Muscle layer of duodenum (tissue), 2 donors: ENCODE data around the gene TMEM121.

Source experiments
- H3K27ac ChIP-seq: one replicate; pipeline ENCODE4 v1.7.0; 2013; ENCODE audit warnings: mild to moderate bottlenecking, low read length
- H3K27me3 ChIP-seq: one replicate; pipeline ENCODE4 v1.7.0; 2013; ENCODE audit warnings: low read depth, mild to moderate bottlenecking, control low read depth, low read length
- H3K36me3 ChIP-seq, 2 donors: one replicate each; pipeline ENCODE4 v1.7.0; 2013; ENCODE audit warnings: low read length in 2 of 2, control low read depth in 1 of 2, mild to moderate bottlenecking in 1 of 2; ENCODE audit not compliant: insufficient read depth in 2 of 2, control insufficient read depth in 1 of 2
- H3K4me1 ChIP-seq, 2 donors: one replicate each; pipeline ENCODE4 v1.7.0; 2013; ENCODE audit warnings: low read length in 2 of 2, mild to moderate bottlenecking in 2 of 2, control low read depth in 1 of 2, moderate library complexity in 1 of 2; ENCODE audit not compliant: insufficient read depth in 2 of 2, control insufficient read depth in 1 of 2
- H3K4me3 ChIP-seq, 2 donors: one replicate each; pipeline ENCODE4 v1.7.0; 2013; ENCODE audit warnings: low read length in 2 of 2, low read depth in 1 of 2, mild to moderate bottlenecking in 1 of 2
- H3K9me3 ChIP-seq, 2 donors: one replicate each; pipeline ENCODE4 v1.7.0; 2013; ENCODE audit warnings: low read length in 2 of 2, control low read depth in 1 of 2, mild to moderate bottlenecking in 1 of 2; ENCODE audit not compliant: control insufficient read depth in 1 of 2
- donor health status: healthy.

TMEM121 gene

DNA sequence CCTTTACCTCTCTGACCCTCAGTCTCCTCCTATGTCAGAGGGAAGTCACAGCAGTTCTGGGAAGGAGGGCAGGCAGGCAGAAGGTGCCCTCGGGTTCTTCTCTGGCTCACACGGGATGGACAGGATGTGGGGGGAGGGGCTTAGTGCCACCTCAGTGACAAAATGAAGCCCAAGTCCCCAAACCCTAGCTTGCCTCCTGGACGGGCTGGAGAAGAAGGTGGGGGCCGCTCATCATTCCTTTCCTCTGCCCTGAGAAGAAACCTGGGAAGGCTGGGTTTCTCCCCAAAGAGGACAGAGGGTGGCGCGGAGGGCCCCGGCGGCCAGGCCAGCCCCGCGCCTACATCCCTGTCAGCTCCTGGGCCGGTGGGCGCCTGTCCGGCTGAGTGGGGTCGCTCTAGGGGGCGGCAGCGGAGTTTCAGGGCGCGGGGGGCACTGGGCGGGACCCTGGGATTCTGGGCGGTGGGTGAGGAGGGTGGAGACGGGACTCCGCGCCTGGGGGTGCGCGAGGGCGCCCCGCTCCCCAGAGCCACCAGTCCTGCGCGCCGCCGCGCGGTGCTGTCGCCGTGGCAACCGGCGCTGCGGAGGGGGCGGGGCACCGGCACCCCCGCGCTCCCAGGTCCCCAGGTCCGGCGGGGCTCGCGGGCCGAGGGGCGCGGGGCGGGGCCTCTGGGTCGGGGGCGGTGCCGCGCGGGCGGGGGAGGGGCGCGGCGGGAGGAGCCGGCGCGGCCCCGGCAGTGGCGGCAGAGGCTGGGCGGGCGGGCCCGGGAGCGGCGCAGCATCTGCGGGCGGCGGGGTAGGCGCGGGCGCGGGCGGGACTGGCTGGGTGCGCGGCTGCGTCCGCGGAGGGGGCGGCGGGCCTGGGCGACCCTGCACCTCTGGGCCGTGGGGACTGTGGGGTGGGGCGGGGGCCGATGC is at the start of gene TMEM121:
Gene TMEM121 (plus strand): TSS at position 723 of the 915 bp plus-strand sequence. CDS start 2,252 bp downstream, outside the sequence.
- H3K4me3 ChIP-seq: peak within 1 kb of the TSS; percentile 21 to 75
- peaks cover 0 to 33% of the 10 kb centered on the region in 2 donors for H3K4me1 ChIP-seq
- H3K36me3 ChIP-seq: no peaks in the 10 kb centered on the region
- H3K27ac ChIP-seq: no peak within 1 kb of the TSS
- H3K9me3 ChIP-seq: no peaks in the 10 kb centered on the region
- no peaks in the 10 kb centered on the region for H3K27me3 ChIP-seq

- Histone ChIP-seq H3K27me3 (peaks cover 26% of the 10 kb centered on the region), H3K4me1 (peaks cover 1 to 68% of the 10 kb centered on the region in 2 donors), H3K9me3 (no peaks in the 10 kb centered on the region), H3K36me3 (peaks cover 0 to 12% of the 10 kb centered on the region in 2 donors), H3K27ac (peak overlapping the region; percentile 23), H3K4me3 (peak overlapping the region; percentile 37 to 88)
These were observed 49.3 kb upstream of the TMEM121 start for GRCh38 chr14:105476831-105477659.

DNA sequence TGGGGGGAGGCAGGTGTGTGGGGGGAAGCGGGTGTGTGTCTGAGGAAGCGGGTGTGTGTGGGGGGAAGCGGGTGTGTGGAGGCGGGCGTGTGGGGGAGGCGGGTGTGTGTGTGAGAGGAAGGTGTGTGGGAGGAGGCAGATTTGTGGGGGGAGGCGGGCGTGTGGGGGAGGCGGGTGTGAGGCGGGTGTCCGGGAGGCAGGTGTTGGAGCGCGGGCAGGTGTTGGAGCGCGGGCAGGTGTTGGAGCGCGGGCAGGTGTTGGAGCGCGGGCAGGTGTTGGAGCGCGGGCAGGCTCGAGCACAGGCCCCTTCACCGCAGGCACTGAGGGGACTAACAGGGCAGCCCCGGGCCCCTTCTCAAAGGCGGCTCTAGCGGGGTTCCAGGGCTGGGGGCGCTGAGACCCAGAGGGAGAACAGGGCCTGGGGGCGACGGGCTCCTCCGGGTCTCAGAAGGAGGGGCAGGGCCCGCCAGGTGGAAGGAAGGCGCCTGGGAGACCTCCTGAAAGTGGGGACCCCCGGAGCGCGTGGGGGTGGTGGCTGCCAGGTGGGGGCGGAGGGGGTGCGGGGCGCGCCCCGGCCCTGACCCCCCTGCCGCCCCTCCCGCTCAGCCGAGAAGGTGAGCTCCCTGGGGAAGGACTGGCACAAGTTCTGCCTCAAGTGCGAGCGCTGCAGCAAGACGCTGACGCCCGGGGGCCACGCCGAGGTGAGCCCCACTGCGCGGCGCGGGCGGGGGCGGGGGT is 48.6 kb upstream of the TMEM121 start:
- Histone ChIP-seq H3K9me3 (no peaks in the 10 kb centered on the region), H3K4me3 (no peak overlapping the region), H3K27ac (no peak overlapping the region), H3K4me1 (peaks cover 8 to 68% of the 10 kb centered on the region in 2 donors), H3K27me3 (peaks cover 26% of the 10 kb centered on the region), H3K36me3 (peaks cover 0 to 12% of the 10 kb centered on the region in 2 donors)

GRCh38 chr14:105478398-105479251 is 47.8 kb upstream of the TMEM121 start:
- Histone ChIP-seq H3K9me3 (no peaks in the 10 kb centered on the region), H3K27ac (no peak overlapping the region), H3K4me1 (peaks cover 8 to 70% of the 10 kb centered on the region in 2 donors), H3K4me3 (no peak overlapping the region), H3K27me3 (peaks cover 26% of the 10 kb centered on the region), H3K36me3 (peaks cover 0 to 12% of the 10 kb centered on the region in 2 donors)

DNA sequence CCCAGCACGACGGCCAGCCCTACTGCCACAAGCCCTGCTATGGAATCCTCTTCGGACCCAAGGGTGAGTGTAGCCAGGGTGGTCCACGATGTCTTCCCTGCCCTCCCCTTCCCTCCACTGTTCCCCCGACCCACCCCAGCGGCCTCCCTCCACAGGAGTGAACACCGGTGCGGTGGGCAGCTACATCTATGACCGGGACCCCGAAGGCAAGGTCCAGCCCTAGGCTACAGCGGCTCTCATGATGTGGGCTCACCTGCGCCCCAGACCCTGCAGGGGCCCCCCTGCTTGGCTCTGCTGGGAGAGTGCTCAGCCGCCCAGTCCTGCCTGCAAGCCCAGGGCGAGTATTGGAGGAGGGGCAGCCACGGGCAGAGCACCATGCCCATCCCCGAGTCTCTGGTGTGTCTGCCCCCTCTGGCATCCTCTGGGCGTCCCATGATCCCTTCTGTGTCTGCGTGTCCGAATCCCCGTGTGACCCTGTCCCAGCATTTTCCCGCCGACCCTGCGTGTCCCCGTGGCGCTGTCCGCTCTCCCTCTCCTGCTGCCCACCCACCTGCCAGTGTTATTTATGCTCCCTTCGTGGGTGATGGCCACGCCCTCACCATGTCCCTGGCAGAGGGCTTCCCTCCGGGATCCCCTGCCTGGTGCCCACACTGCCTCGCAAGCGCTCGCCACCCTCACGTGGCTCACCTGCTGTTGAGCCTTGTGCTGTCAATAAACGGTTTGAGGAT is 46.8 kb upstream of the TMEM121 start:
- H3K27me3 ChIP-seq: peaks cover 26% of the 10 kb centered on the region
- H3K4me1 ChIP-seq: peaks cover 10 to 78% of the 10 kb centered on the region in 2 donors
- peaks cover 0 to 12% of the 10 kb centered on the region in 2 donors for H3K36me3 ChIP-seq
- no peak overlapping the region for H3K27ac ChIP-seq
- H3K4me3 ChIP-seq: no peak overlapping the region
- H3K9me3 ChIP-seq: no peaks in the 10 kb centered on the region

GRCh38 chr14:105480199-105480746 is 46.1 kb upstream of the TMEM121 start:
- Histone ChIP-seq H3K27ac (no peak overlapping the region), H3K36me3 (peaks cover 0 to 12% of the 10 kb centered on the region in 2 donors), H3K4me3 (peak overlapping the region in 1 of 2 donors; percentile 72), H3K9me3 (no peaks in the 10 kb centered on the region), H3K4me1 (peaks cover 10 to 78% of the 10 kb centered on the region in 2 donors), H3K27me3 (peaks cover 25% of the 10 kb centered on the region)

- Histone ChIP-seq H3K27me3 (peaks cover 17% of the 10 kb centered on the region), H3K9me3 (no peaks in the 10 kb centered on the region), H3K4me1 (peaks cover 10 to 79% of the 10 kb centered on the region in 2 donors), H3K36me3 (peaks cover 0 to 12% of the 10 kb centered on the region in 2 donors), H3K27ac (peak overlapping the region; percentile 92), H3K4me3 (peak overlapping the region; percentile 57 to 72)
These were observed 45.3 kb upstream of the TMEM121 start for GRCh38 chr14:105480807-105481801.

DNA sequence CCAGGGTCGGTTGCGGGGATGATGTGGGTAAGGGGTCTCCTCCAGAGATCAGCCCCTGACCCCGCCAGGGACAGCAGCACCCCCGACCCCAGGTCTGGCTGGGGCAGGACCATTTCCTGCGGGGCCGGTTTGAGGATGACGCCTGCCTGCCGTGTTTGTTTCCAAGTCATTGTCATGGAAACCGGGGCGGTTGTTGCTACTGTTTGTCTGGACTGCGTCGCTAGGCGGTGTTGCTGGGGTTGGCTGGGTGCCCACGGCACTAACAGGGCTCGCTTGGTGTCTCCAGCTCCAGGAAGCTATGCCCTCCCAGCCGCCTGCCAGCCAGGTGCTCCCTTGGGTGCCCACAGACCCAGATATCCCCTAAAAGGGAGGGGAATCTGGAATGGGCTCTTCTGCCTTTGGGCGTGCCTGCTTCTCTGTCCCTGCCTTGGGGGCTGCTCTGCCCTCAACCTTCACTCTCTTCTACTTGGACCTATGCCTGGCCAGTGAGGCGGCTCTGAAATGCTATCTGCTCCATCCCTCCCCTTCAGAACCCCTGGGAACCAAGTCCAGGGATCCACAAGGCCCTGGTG is 44.4 kb upstream of the TMEM121 start:
- Histone ChIP-seq H3K27me3 (peaks cover 8% of the 10 kb centered on the region), H3K4me1 (peaks cover 10 to 79% of the 10 kb centered on the region in 2 donors)

More for the DNA sequence above, 44.4 kb upstream of the TMEM121 start:
- peak overlapping the region; percentile 86 for H3K27ac ChIP-seq
- H3K9me3 ChIP-seq: no peaks in the 10 kb centered on the region
- H3K36me3 ChIP-seq: peaks cover 0 to 12% of the 10 kb centered on the region in 2 donors
- H3K4me3 ChIP-seq: peak overlapping the region; percentile 16 to 72
